GM12874 (cell line): ENCODE data around the gene TANC1.

Source experiments
- CTCF ChIP-seq: IDR thresholded peaks from 2 replicates; pipeline ENCODE4 v1.5.1; 2011; ENCODE audit warnings: low read depth, mild to moderate bottlenecking, control low read depth, low read length, moderate library complexity; ENCODE audit not compliant: insufficient read depth

Gene TANC1

GRCh38 chr2:159177357-159177756 lies 208.9 kb downstream of the TANC1 start:
- no peak for TF ChIP-seq CTCF

GRCh38 chr2:159177957-159178356 lies 209.5 kb downstream of the TANC1 start:
- TF ChIP-seq CTCF: no peak

GRCh38 chr2:159179096-159179495 lies 210.7 kb downstream of the TANC1 start:
- no peak for TF ChIP-seq CTCF

GRCh38 chr2:159179696-159180095 lies 211.3 kb downstream of the TANC1 start:
- no peak for TF ChIP-seq CTCF

- no peak for TF ChIP-seq CTCF
Observed at GRCh38 chr2:159183346-159183745, 214.9 kb downstream of the TANC1 start.

- peak; percentile 50; the same call in 1 of the 2 replicates for TF ChIP-seq CTCF
Observed at GRCh38 chr2:159185401-159186130, 217.1 kb downstream of the TANC1 start.

- no peak for TF ChIP-seq CTCF
Observed at GRCh38 chr2:159186462-159186861, 218.0 kb downstream of the TANC1 start.
